Measurements from ENCODE around the gene STK11. TPM values are rescaled to one million over a fixed set of nuclear protein-coding genes. Genes with fewer than 3 reads are reported as not detected.

Gene STK11
- total RNA-seq, 4 donors from 2014 or later, result 22.8 to 71.8 (median 31.9) TPM

DNA sequence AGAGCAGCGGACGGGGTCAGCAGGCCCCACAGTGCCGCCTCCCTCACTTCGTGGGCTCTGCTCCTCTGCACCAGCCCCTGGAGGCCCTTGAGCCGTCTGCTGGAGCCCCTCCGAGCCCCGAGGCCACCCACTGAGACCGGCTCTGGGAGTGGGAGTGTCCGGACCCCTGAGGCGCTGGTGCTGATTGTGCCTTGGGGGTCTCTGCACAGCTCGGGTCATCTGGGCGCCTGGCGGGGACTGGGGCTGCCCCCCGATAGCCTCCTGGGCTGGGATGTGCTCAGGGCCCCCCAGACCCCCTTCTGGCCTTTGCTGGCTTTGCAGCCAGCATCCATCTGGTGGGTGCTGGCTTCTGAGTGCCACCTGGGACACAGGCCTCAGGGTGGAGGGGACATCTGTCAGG, 16.8 kb downstream of the STK11 start:
- TF ChIP-seq, protein P1, sequence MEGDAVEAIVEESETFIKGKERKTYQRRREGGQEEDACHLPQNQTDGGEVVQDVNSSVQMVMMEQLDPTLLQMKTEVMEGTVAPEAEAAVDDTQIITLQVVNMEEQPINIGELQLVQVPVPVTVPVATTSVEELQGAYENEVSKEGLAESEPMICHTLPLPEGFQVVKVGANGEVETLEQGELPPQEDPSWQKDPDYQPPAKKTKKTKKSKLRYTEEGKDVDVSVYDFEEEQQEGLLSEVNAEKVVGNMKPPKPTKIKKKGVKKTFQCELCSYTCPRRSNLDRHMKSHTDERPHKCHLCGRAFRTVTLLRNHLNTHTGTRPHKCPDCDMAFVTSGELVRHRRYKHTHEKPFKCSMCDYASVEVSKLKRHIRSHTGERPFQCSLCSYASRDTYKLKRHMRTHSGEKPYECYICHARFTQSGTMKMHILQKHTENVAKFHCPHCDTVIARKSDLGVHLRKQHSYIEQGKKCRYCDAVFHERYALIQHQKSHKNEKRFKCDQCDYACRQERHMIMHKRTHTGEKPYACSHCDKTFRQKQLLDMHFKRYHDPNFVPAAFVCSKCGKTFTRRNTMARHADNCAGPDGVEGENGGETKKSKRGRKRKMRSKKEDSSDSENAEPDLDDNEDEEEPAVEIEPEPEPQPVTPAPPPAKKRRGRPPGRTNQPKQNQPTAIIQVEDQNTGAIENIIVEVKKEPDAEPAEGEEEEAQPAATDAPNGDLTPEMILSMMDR (IDR thresholded peaks at IDR 0.05; ENCODE audit: low read depth), result no peak

- TF ChIP-seq, protein P1 (IDR thresholded peaks at IDR 0.05; ENCODE audit: low read depth), result no peak
These were observed 17.7 kb downstream of the STK11 start for GRCh38 chr19:1223018-1223855.

- TF ChIP-seq, protein P1 (IDR thresholded peaks at IDR 0.05; ENCODE audit: low read depth), result no peak
These were observed 18.7 kb downstream of the STK11 start for GRCh38 chr19:1224047-1224825.

DNA sequence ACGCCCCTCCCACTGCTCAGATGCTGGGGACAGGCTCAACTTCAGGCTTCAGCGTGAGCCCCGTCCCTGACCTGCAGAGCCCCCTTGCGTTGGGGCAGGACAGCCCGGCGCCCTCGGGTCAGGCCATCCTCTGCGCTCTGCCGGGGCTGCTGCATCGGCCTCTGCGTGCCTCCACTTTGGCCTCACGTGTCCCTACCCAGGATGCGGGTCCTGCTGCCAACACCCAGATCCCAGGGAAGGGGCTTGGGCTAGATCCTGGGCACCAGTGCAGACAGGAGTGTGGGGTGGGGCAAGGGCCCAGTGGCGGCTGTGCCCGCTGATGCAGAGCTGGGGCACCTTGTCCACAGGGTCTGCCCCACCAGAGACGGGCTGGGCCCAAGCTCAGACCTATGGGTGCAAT, 19.3 kb downstream of the STK11 start:
- TF ChIP-seq, protein P1 (IDR thresholded peaks at IDR 0.05; ENCODE audit: low read depth), result no peak

- TF ChIP-seq, protein P1 (IDR thresholded peaks at IDR 0.05; ENCODE audit: low read depth), result no peak
These were observed 20.1 kb downstream of the STK11 start for GRCh38 chr19:1225440-1226226.

DNA sequence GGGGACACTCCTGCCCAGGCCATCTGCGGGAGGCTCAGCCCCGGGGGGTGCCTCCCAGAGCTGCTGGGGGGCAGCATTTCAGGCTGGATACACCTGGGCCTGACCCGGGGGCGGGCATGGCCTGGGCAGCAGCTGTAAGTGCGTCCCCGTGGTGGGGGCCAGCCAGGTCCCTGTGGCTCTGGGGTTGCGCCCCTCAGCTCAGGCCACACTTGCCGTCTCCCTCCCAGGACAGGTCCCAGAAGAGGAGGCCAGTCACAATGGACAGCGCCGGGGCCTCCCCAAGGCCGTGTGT, 20.6 kb downstream of the STK11 start:
- TF ChIP-seq, protein P1 (IDR thresholded peaks at IDR 0.05; ENCODE audit: low read depth), result no peak

Measured in subcutaneous adipose tissue (tissue), 4 donors.